Measurements from ENCODE around the gene CDC42EP4.

The CDC42EP4 gene

DNA sequence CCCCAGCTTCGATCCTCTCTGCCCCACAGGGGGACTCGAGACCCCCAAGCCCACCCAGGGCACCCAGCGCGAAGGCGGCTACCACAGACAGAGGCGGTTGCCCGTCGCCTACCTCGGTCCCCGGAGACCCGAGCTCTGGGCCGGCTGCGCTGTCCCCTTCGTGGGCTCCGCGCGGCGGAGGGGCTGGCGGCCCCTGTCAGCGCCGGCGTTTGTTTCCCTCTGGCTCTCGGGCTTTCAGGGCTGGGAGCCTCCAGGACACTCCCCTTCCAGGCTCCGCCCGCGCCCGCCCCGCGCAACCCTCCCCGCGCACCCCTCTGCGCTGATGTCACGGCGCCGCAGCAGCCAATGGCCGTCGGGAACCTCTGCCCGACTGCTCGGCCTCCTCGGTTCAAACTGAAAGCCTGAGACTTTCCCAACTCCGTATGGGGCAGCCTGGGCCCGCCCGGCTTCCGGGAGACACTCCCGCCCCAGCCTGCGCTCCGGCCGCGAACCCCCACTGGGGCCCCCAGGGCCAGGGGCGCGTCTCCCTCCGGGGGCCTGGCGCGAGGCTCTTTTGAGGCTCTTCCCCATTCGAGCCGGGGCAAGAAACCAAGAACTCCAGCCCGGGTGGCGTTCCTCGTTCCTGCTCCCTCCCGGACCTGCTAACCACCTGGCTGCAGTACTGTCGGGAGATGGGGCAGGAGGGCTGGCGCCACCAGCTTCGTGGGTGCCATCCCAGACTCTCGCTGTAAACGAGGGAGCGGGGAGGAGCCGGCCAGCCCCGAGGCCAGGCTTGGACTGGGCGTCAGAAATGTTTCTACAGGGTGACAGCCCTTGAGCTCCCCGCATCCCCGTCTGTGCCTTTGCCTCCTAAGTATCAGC lies at the start of gene CDC42EP4:
CDC42EP4 (minus strand) TSS at position 221 of the 861 bp plus-strand sequence. CDS start 25,501 bp downstream, outside the sequence.
- TF ChIP-seq, protein P1, sequence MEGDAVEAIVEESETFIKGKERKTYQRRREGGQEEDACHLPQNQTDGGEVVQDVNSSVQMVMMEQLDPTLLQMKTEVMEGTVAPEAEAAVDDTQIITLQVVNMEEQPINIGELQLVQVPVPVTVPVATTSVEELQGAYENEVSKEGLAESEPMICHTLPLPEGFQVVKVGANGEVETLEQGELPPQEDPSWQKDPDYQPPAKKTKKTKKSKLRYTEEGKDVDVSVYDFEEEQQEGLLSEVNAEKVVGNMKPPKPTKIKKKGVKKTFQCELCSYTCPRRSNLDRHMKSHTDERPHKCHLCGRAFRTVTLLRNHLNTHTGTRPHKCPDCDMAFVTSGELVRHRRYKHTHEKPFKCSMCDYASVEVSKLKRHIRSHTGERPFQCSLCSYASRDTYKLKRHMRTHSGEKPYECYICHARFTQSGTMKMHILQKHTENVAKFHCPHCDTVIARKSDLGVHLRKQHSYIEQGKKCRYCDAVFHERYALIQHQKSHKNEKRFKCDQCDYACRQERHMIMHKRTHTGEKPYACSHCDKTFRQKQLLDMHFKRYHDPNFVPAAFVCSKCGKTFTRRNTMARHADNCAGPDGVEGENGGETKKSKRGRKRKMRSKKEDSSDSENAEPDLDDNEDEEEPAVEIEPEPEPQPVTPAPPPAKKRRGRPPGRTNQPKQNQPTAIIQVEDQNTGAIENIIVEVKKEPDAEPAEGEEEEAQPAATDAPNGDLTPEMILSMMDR (IDR thresholded peaks at IDR 0.05; ENCODE audit: low read depth, low read length): no peak
- DNase-seq (ENCODE audit: extremely low read depth, low read depth): peak; percentile 81

DNA sequence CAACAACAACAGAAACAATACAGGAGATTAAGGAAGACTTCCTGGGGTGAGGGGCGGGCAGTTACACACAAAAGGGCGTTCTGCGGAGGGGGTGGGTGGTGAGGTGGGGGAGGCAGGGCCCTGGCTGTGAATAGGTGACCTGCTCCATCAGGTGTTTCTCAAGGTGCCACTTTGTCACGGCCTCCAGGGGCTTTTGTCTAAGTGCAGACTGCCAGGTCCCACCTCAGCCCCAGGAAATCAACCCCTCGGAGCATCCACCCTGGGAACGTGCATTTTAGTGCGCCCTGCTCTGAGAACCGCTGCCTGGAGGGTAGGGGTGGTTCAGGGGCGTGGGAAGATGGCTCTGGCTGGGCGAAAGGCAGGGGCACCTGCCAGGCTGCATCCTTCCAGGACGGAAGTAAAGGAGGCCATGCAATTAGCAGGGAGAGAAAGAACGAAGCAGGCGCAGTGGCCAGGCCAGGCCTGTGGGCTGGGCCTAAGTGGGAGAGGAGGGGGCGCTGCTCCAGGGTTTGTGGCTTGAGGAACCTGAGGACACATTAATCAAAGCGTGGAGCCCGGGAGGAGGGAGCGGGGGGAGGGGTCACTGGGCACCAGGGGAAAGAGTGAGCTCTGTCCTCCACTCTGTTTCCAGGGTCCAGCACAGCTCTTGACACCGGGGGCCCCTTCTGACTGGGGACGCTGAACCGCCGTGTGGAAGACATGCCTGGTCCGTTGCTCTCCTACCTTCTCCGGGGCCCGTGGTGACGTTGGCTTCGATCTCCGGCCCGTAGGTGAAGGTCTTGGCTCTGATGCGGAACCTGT lies 49.4 kb upstream of the CDC42EP4 start:
- DNase-seq (ENCODE audit: extremely low read depth, low read depth): no peak
- TF ChIP-seq, protein P1 (IDR thresholded peaks at IDR 0.05; ENCODE audit: low read depth, low read length): no peak

- TF ChIP-seq, protein P1 (IDR thresholded peaks at IDR 0.05; ENCODE audit: low read depth, low read length): no peak
- DNase-seq (ENCODE audit: extremely low read depth, low read depth): no peak
Observed at GRCh38 chr17:73359987-73360410, 48.2 kb upstream of the CDC42EP4 start.

GRCh38 chr17:73359352-73359751 lies 47.6 kb upstream of the CDC42EP4 start:
- TF ChIP-seq, protein P1 (IDR thresholded peaks at IDR 0.05; ENCODE audit: low read depth, low read length): no peak
- DNase-seq (ENCODE audit: extremely low read depth, low read depth): no peak

GRCh38 chr17:73358668-73359067 lies 46.9 kb upstream of the CDC42EP4 start:
- TF ChIP-seq, protein P1 (IDR thresholded peaks at IDR 0.05; ENCODE audit: low read depth, low read length): no peak

DNA sequence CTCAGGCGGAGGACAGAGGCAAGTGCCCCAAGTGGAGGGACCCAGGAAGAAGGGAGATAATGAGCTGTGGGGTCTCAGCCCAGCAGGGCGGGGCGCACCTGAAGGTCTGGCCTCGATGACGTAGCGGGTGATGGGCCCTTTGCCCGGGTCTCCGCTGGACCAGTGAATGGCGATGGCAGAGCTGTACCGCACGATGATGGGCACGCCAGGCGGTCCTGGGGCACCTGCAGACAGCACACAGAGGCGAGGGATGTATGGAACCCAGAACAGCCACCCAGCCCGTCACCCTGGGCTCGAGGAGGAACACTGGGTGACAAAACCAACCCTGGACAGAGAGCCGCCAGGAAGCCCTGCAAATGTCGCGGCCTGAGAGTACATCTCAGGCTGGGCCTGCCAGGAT lies 46.2 kb upstream of the CDC42EP4 start:
- TF ChIP-seq, protein P1 (IDR thresholded peaks at IDR 0.05; ENCODE audit: low read depth, low read length): no peak
- DNase-seq (ENCODE audit: extremely low read depth, low read depth): no peak

More at GRCh38 chr17:73358668-73359067, 46.9 kb upstream of the CDC42EP4 start:
- DNase-seq (ENCODE audit: extremely low read depth, low read depth): no peak

DNA sequence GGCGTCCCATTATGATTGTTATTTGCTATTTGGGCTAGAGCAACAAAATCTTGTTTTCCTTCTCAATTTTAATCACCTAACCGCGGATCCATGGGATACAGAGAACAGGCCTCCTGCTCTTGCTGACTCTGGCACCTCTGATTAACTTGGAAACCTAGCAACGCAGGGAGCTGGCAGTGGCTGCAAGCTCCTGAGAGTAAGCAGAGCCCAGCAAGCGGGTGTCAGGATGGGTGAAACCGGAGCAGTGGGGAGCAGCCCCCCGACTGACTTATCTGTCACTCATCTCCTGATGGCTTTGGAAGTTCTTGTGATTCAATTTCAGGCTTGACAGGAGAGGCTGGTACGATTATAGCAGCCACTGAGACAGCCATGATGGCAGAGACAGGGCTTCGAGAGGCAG lies 45.5 kb upstream of the CDC42EP4 start:
- TF ChIP-seq, protein P1 (IDR thresholded peaks at IDR 0.05; ENCODE audit: low read depth, low read length): no peak
- DNase-seq (ENCODE audit: extremely low read depth, low read depth): no peak

All from AG09319 (cell line).